Measurements from ENCODE around the gene ANK3. TPM values are rescaled to one million over a fixed set of nuclear protein-coding genes. Genes with fewer than 3 reads are reported as not detected.

Gene ANK3
- total RNA-seq, 1 experiment from 2014 or later: 4.1 TPM

DNA sequence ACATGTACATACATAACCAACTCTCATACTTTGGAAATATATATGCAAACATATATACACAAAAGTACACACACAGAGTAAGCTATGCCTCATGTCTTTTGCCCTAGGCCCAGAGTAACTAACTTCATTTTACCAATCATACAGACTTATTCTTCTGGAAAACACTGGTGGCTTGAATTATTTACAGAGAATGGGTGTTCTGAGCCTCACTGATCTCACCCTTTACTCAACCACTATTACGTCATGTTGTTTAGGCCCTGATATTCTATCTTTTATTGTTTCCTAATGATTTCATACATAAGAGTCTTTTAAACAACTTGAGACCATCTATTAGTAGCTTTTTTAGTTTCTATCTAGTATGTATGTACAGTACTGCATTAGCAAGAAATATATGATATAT, 43.0 kb downstream of the ANK3 start:
- DNase-seq (ENCODE audit: low read depth): no peak

DNA sequence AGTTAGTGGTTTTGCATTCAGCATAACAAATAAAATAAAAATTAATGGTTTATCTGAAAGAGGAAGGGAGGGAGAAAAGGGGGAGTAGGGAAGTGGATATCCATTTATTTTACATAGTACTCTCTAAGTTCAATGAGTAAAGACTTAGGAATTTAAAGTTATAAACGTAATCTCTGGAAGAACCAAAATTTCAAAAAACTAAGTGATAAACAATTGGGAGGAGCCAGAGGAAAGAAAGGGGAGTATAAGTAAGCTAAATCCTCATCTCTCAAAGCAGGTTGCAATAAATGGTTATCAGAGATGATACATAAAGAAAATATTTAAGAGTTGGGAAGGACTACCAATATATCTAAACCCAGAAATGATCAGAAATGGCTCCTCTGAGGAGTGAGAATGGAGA, 46.4 kb downstream of the ANK3 start:
- DNase-seq (ENCODE audit: low read depth): no peak

DNA sequence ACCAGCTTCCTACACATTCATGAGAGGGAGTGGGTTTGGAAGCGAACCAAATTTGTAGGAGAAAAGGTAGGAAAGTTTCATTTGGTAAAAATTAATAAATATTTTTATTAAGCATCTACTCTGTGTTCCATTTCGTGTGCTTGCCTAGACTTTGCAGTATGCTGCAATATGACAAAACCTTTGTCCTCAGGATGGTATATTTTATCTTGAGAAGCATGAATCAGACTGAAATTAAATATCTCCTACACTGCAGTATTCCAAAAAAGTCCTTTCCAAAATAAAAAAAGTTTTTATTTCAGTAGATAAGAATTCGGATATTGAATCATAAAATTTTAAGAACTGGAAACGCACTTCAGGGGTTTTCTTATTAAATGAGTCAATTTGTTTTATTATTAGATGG, 47.7 kb downstream of the ANK3 start:
- no peak for DNase-seq (ENCODE audit: low read depth)

DNA sequence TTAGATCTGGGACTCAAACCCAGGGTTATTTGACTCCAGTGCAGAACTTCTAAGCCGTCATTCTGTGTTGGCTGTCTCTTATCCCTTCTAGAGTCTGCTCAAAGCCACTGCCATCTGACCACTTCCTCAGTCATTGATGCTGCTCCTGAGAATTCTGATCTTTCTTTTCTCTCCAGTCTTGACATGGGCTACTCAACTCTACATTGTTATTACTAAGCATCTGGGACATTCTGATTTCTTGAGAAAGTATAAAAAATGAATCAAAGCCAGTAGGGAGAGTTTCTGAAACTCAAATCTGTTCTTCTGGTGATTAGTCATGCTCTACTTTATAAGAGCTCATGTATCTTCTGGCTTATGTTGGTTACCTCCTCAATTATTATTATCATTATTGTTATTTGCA, 48.7 kb downstream of the ANK3 start:
- no peak for DNase-seq (ENCODE audit: low read depth)

DNA sequence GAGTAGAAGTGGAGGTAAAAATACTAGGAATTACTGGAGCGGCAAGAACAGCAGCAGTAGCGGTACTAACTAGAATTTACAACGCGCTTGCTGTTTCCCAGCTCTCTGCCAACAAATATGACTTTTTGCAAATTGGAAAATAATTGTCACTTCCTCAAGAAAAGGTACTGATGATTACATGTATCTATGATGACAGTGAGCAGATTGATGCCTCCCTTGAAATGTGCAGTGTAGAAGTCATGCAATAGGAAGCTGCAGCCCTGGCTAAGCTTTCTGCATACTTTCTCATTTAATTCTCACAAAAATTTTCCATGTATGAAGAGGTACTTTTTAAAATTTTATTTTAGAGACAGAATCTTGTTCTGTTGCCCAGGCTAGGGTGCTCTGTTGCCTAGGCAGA, 49.9 kb downstream of the ANK3 start:
- no peak for DNase-seq (ENCODE audit: low read depth)

DNA sequence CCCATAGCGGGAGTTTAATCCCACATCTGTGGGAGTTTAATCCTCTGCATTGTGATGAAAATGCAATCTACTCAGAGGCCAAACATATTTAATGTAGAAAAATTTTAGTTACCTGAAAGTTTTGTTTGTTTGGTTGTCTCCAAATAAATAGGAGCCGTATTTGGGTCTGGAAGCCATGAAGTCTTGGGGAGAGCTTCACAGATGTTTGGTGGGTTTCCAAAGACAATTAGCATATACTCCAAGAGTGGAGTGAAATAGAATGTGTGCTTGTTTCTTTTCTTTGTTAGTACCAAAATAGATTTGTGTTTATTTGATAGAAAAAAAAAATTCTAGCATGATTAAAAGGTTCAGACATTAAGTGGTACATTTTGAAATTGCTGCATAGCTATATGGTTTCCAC, 50.9 kb downstream of the ANK3 start:
- DNase-seq (ENCODE audit: low read depth): no peak

DNA sequence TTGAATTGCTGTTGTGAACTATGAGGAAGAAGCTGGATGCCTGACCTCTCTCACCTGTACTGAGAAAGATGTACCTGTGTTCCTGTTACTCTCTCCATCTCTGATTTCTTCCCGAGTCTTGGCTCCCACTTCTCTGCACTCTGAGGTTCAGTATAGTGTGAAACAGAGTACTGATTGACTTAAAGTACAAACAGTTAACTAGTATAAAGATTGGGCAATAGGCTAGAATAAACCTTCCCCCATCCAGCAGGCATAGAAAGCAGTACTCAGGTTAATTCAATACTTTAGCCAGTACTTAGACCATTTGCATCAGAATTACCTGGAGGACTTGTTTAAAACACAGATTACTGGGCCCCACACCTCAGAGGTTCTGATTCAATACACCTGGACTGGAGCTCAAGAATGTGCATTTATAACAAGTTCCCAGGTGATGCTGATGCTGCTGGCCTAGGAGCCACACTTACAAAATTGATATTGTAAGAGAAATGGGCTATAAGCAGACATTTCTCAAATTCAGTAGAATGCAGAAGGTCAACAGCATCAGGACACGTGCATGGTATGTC, 51.6 kb downstream of the ANK3 start:
- no peak for DNase-seq (ENCODE audit: low read depth)

DNA sequence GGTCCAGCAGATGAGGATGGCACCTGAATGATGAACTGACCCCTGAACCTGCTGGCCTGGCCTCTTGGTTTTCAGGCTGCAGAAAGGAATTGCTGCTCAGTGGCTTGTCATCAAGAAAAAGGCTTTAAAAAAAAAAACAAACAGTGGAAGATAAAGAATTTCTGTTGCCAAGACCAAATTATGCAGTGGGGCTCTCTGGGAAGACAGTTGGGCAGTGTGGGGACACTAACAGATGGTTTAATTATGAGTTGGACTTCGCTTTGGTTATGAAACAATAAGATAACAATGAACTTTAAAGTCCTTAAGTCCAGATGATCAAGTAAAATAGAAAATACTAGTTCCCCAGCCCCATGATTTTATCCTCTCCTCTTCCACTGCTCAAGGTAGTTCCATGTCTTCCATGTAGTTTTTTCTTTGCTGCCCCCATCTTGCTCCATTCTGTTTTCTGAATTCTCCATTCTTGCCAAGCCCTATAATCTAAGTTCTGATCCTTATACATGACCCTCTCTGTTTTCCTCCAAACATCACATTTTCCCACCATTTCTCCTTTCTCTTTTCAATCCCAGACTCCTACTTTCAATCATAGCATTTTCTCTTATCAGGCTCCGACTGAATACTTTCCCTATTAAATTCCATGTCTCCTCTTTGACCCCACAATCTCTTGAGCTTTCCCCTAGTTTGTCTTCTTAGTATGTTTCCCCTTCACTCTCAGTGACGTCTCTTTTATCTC, 52.6 kb downstream of the ANK3 start:
- no peak for DNase-seq (ENCODE audit: low read depth)

DNA sequence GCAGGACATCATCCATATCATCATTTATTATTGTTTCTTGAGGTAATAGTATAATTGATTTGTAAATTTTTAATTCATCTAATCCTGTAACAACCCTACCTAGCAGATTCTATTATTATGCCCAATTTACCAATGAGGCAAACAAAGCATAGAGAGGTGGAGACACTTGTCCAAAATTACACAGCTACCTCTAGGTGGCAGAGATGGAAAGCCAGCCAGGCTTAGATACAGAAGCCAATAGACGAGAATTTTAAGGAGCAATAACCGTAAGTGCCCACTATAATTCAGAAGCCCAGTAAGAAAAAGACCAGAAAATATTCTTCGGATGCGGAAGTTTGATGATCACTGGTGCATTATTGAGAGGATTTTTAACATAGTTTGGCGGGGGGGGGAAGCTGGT, 54.0 kb downstream of the ANK3 start:
- peak; percentile 22 for DNase-seq (ENCODE audit: low read depth)

DNA sequence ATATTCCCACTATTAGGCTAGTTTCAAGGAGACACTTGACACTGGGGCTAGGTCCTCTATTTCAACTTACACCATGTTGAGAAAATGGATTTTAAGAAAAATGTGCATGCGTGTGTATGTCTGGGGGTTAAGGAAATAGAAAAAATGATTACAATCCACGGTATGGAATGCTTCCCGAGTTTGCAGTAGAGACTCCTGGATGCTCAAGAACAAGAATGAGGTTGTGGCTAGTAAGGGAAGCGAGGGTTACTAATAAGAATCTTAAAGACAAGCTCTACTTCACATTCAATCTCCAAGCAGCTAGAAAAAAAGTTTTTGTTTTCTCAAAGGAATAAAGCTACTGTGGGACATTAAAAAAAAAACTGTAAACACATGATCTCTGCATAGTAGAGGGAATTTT, 54.7 kb downstream of the ANK3 start:
- DNase-seq (ENCODE audit: low read depth): no peak

DNA sequence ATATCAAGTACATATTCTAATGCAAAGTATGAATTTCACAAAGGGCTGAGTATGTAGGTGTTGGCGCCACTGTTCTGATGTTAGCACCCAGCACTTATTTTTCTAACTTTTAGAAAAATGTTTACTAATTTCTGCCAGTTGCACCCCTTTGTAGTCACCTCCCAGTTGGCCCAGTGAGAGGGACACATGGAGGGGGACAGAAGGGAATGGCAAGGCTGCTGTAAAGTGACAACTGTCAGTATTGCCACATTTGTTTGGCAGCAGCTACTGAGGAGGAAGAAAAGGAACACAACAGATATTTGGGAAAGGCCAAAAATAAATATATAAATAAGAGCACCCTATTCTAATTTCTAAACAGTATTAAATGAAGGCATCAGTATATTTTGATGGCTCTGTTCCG, 57.3 kb downstream of the ANK3 start:
- no peak for DNase-seq (ENCODE audit: low read depth)

DNA sequence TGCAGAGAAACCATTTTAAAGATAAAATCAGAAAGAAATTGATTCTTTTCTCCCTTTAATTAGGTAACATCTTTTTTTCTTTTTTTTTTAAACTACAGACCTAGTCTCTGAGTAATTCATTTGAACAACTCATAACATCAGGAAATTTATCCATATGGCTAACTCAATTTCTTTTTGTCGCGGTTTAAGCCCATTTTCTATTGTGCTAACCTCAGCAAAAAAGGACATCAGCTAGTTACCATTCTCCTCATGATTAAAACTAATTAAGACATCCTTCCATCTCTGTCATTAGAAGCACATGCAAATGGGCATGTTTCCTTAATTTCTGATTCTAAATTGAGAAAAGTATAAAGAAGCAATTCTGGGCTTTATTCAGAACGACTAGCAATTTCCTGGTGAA, 57.8 kb downstream of the ANK3 start:
- no peak for DNase-seq (ENCODE audit: low read depth)

DNA sequence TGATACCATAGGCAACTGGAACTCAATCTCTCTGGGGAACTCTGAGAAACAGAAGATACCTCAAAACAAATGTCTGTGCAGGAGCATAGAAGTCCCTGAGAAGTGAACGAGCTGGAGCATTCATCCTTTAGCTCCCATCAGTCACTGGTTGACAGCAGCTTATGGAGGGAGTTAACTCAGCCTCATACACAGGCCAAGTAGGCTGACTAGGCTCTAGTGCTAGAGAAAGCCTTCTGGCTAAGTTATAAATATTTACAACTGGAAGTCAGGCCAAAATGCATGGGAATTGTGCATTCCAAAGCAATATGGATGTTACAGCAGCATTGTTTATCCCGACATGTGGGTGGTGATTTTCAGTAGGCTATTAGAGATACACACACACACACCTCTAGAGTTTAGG, 66.5 kb downstream of the ANK3 start:
- no peak for DNase-seq (ENCODE audit: low read depth)

DNA sequence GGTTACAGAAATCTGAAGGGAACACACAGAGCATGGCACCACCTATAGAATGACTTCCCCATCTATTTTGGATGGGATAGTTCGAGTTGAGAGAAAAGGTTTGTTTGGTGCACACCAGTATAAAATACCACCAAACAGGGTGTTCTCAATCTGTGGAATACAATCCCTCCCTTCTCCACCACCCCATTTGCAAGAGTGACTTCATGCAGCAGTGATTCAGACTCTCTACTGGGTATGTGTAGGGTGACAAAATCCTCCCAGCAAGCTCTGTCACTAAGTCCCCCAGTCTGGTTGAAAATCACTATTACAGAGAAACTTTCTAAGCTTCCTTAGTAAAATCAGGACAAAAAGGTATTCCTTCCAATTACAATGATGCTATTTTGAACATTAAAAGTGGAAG, 69.0 kb downstream of the ANK3 start:
- no peak for DNase-seq (ENCODE audit: low read depth)

DNA sequence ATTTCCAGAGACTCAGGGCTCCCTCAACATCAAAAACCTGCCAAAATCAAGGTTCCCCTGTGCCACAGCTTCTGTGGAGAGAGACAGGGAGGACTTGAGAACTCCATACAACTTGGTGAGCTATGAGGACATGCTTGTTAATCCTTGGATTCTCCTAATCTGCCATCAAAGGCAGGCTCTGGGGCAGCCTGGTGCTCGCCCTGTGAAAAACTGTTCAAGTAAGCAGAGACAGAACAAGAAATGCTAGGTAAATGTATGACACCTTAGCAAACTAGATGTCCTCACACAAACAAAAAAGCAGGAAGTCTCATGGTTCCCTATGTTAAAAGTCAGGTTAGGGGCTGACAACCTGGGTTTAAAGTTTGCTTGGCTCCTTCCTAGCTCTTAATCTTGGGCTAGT, 73.6 kb downstream of the ANK3 start:
- no peak for DNase-seq (ENCODE audit: low read depth)

DNA sequence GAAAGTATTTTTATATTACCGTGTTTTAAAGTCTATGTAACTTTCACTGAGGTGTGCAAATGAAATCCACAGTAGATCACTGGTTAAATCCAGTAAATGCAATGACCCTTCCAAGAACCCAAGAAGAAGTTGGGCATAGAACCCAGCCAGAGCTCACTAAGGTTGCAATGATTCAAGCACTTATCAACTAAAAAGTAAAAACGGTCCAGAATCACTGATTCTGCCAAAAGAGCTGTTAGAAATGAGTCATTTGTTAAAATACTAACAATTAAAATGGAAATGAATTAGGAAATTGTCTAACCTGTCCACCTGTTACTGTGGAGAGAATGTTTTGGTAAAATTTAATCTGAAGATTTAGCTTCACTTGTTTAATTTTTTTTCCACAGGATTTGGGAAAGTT, 74.4 kb downstream of the ANK3 start:
- DNase-seq (ENCODE audit: low read depth): peak; percentile 18

DNA sequence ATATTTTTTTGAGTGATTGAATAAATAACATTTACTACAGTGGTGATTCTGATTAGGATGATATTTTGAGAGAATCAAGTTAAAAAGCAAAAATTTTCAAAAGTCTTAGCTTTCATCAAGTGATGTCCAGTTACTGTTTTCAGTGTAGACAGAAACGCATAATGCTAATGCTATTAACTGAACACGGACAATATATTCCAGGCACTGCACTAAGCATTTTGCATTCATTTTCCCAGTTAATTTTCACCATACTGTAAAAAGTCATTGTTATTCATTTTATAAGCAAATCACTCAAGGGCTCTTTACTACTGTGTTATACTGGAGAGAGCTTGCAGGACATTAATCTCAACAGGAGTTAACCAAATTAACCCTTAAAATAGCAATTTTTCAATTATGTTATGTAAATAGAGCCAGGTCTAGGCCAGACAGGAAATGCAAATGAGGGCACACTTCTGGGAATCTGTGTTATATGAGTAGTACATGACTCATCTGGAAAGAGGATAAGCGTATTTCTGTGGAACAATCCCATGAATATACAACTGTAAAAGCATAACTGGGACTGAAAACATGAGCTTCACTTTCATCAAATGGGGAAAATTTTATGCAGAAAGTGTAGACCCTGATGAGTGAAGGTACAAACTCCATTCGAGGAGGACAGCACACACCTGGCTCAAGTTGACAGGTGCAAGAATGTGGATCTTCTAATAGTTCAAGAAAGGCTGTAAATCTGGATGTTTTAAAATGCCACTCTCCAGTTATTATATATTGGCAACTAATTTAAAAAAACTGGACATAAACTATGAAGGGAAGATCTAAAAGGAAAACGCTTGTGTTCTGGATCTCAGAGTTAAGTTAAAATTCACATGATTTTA, 75.4 kb downstream of the ANK3 start:
- DNase-seq (ENCODE audit: low read depth): peak; percentile 83

DNA sequence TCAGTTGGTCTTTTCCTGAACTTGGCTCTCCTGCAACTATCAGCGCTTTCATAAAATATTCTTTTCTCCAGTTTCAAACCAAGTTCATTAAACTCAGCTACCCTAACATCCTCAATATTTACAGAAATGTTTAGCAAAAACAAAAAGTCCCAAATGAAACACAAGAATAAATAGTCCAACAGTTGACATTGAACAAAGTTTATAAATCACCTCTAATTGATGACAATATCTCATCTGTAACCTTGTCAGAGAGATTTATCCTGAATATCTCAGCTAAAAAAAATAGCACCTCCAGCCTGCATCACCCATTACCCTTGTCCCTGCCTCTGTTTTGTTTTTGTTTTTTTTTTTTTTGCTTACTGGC, 76.1 kb downstream of the ANK3 start:
- no peak for DNase-seq (ENCODE audit: low read depth)

DNA sequence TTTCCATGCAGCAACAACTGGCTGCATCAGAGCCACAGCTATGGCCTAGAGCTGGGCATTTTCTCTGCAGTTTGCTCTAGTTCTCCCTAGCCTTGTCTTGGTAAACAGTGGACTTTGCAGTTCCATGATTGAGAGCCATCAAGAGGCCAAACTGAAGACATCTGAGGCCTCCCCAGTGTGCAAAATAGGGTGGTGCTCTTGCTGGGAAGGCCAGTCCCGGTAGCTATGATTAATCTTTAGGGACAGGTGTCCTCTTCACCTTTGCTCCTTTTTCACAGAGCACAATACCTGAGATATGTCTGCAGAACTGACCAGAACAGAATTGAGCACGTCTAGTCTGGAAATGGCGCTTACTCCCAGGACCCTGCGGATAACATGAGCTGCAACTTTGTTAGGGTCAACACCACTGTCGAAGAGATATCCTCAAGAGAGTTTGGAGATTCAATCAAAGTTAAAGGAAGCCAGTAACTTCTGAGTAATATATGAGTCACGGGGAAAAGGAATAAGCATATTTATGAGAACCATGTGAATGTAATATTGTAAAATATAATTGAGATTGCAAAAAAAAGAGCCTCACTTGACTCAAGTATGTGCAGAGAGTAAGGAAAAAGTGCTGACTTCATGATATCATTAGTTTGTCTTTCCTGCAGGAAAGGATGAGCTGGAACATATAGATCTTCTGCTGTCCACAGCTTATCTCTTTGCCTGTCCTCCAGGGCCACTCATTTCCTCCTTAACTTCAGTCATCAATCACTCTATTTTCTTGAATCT, 76.7 kb downstream of the ANK3 start:
- DNase-seq (ENCODE audit: low read depth): peak; percentile 61

DNA sequence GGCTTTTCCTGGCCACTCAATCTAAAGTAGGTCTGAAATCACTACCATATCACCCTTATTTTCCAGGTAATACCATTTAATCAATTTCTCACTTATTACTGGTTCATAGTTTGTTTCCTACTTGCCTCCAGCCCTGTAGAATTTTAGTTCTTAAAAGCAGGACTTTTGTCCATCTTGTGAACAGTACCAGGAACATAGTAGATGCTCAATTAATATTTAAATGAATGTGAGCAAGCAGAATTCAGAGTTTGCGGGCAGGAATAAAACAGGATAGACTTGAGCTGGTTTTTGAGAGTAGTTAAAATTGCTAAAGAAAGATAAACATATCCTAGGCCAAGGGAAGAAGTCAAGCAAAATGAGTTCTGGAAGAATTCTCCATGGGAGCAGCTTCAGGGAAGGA, 77.9 kb downstream of the ANK3 start:
- DNase-seq (ENCODE audit: low read depth): no peak

DNA sequence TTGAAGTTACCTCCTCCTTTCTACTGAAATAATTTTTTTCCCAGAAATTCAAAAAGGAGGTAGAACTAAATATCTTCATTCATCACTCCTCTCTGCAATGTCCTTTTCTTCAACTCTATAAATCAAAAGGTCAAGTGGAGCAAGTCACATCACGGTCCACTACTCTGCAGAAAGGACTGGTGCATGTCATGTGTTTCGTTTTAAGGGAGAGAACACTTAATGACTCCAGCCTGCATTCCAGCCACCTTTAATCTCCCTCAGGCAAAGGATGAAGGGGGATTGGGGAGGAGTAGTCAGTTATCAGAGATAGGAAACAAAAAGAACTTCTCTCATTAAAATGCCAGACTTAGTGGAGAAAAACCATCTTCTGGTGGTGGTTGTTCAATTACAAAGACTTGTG, 78.9 kb downstream of the ANK3 start:
- DNase-seq (ENCODE audit: low read depth): peak; percentile 74

DNA sequence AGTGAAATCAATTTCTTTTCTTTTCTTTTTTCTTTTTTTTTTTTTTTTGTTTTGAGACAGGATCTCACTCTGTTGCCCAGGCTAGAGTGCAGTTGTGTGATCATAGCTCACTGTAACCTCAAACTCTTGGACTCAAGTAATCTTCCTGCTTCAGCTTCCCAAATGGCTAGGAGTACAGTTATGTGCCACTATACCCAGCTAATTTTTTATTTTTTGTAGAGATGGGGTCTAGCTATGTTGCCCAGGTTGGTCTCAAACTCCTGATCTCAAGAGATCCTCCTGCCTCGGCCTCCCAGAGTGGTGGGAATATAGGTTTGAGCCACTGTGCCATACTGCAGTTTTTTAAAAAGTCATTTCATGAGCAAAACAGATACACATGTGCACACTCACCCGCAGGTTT, 79.8 kb downstream of the ANK3 start:
- DNase-seq (ENCODE audit: low read depth): no peak
